ENCODE measurements around the gene COL6A1. TPM values are rescaled to one million over a fixed set of nuclear protein-coding genes. Genes with fewer than 3 reads are reported as not detected.
"Not testable (repeated sequence)": the region's sequence is repeated elsewhere in the genome, so short reads cannot be mapped to it uniquely, and the experiment has no call there.

Gene COL6A1
- polyA plus RNA-seq, 1 of the 3 experiments (the other 2 are of a cell fraction) = 107 TPM

GRCh38 chr21:46005081-46005480 lies 23.5 kb downstream of the COL6A1 start:
- Histone ChIP-seq H3K4me2 (no peak overlapping the region), H3K27ac (ENCODE audit: low read depth in 2 of 2, low read length in 1 of 2) (no peak overlapping the region), H3F3A (replicated peaks; ENCODE audit: insufficient read depth) (no peaks in the 10 kb centered on the region), H3K4me1 (ENCODE audit: control insufficient read depth in 1 of 2, insufficient read depth in 2 of 2, low read depth in 1 of 2, low read length in 1 of 2) (no peaks in the 10 kb centered on the region; a peak in 1 of 4 replicates), H2AFZ (ENCODE audit: low read depth) (no peak overlapping the region), H3K4me3 (ENCODE audit: low read depth in 2 of 2, low read length in 1 of 2) (no peak overlapping the region), H4K20me1 (ENCODE audit: insufficient read depth) (no peaks in the 10 kb centered on the region), H3K36me3 (replicated peaks in 1 of 2; ENCODE audit: control insufficient read depth in 1 of 2, insufficient read depth in 2 of 2, low read length in 1 of 2) (peaks cover 0 to 3% of the 10 kb centered on the region in 2 experiments), H3K9me2 (no peaks in the 10 kb centered on the region), H3K9ac (no peak overlapping the region), H3K9me3 (no peaks in the 10 kb centered on the region), H3K79me2 (ENCODE audit: insufficient read depth) (no peaks in the 10 kb centered on the region), H3K27me3 (ENCODE audit: insufficient read depth) (no peaks in the 10 kb centered on the region)
- CTCF ChIA-PET = no interaction called here
- WGBS (ENCODE audit: low lambda C conversion rate) = 82% methylated on average over 9 of the region's 12 CpGs
- POLR2A ChIA-PET = no interaction called here
- TF ChIP-seq IRF3 (IDR thresholded peaks at IDR 0.05; ENCODE audit: low read depth, low read length) (no peak), RFX5 (IDR thresholded peaks at IDR 0.05; ENCODE audit: low read length) (no peak), POLR2AphosphoS5 (IDR thresholded peaks at IDR 0.05; ENCODE audit: low read depth, low read length) (no peak), NRF1 (IDR thresholded peaks at IDR 0.05; ENCODE audit: low read depth, low read length) (no peak), FOXM1 (IDR thresholded peaks at IDR 0.05; ENCODE audit: low read depth) (no peak), TCF12 (IDR thresholded peaks at IDR 0.05) (no peak), EP300 (IDR thresholded peaks at IDR 0.05; ENCODE audit: borderline replicate concordance in 1 of 2, low read depth in 1 of 2, low read length in 1 of 2) (no peak), REST (IDR thresholded peaks at IDR 0.05; ENCODE audit: low read depth, low read length) (no peak)
- TF ChIP-seq, protein P1, sequence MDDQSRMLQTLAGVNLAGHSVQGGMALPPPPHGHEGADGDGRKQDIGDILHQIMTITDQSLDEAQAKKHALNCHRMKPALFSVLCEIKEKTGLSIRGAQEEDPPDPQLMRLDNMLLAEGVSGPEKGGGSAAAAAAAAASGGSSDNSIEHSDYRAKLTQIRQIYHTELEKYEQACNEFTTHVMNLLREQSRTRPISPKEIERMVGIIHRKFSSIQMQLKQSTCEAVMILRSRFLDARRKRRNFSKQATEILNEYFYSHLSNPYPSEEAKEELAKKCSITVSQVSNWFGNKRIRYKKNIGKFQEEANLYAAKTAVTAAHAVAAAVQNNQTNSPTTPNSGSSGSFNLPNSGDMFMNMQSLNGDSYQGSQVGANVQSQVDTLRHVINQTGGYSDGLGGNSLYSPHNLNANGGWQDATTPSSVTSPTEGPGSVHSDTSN (IDR thresholded peaks at IDR 0.05) = no peak
- DNase-seq = peak; percentile 31

- H4K20me1 ChIP-seq (ENCODE audit: insufficient read depth) = no peaks in the 10 kb centered on the region
- H2AFZ ChIP-seq (ENCODE audit: low read depth) = no peak overlapping the region
- no peak overlapping the region for H3K9ac ChIP-seq
- H3F3A ChIP-seq (replicated peaks; ENCODE audit: insufficient read depth) = no peaks in the 10 kb centered on the region
- peaks cover 0 to 3% of the 10 kb centered on the region in 2 experiments for H3K36me3 ChIP-seq (replicated peaks in 1 of 2; ENCODE audit: control insufficient read depth in 1 of 2, insufficient read depth in 2 of 2, low read length in 1 of 2)
- no peaks in the 10 kb centered on the region for H3K9me2 ChIP-seq
- CTCF ChIA-PET = no interaction called here
- H3K79me2 ChIP-seq (ENCODE audit: insufficient read depth) = no peaks in the 10 kb centered on the region
- H3K4me1 ChIP-seq (ENCODE audit: control insufficient read depth in 1 of 2, insufficient read depth in 2 of 2, low read depth in 1 of 2, low read length in 1 of 2) = no peaks in the 10 kb centered on the region; a peak in 1 of 4 replicates
- no peak overlapping the region for H3K4me2 ChIP-seq
- H3K4me3 ChIP-seq (ENCODE audit: low read depth in 2 of 2, low read length in 1 of 2) = no peak overlapping the region
- no peaks in the 10 kb centered on the region for H3K9me3 ChIP-seq
- TF ChIP-seq FOSL2 (IDR thresholded peaks at IDR 0.05; ENCODE audit: borderline replicate concordance, low read depth) (no peak), MXI1 (IDR thresholded peaks at IDR 0.05; ENCODE audit: low read depth, low read length) (no peak), FOXM1 (IDR thresholded peaks at IDR 0.05; ENCODE audit: low read depth) (no peak), SMC3 (IDR thresholded peaks at IDR 0.05; ENCODE audit: low read depth, low read length) (no peak), EP300 (IDR thresholded peaks at IDR 0.05; ENCODE audit: borderline replicate concordance in 1 of 2, low read depth in 1 of 2, low read length in 1 of 2) (no peak), NRF1 (IDR thresholded peaks at IDR 0.05; ENCODE audit: low read depth, low read length) (no peak)
- H3K27ac ChIP-seq (ENCODE audit: low read depth in 2 of 2, low read length in 1 of 2) = no peak overlapping the region
- 95% methylated on average over 12 of the region's 20 CpGs for WGBS (ENCODE audit: low lambda C conversion rate)
- peak; percentile 28 for DNase-seq
- POLR2A ChIA-PET = no interaction called here
- H3K27me3 ChIP-seq (ENCODE audit: insufficient read depth) = no peaks in the 10 kb centered on the region
Observed at GRCh38 chr21:46005481-46005881, 23.9 kb downstream of the COL6A1 start.

- H3K36me3 ChIP-seq (replicated peaks in 1 of 2; ENCODE audit: control insufficient read depth in 1 of 2, insufficient read depth in 2 of 2, low read length in 1 of 2); H4K20me1 ChIP-seq (ENCODE audit: insufficient read depth); H3K79me2 ChIP-seq (ENCODE audit: insufficient read depth); POLR2A ChIA-PET; H3K27ac ChIP-seq (ENCODE audit: low read depth in 2 of 2, low read length in 1 of 2); H3K27me3 ChIP-seq (ENCODE audit: insufficient read depth); H3K4me1 ChIP-seq (ENCODE audit: control insufficient read depth in 1 of 2, insufficient read depth in 2 of 2, low read depth in 1 of 2, low read length in 1 of 2); H2AFZ ChIP-seq (ENCODE audit: low read depth); H3F3A ChIP-seq (replicated peaks; ENCODE audit: insufficient read depth); H3K9me2 ChIP-seq; H3K9me3 ChIP-seq; CTCF ChIA-PET; DNase-seq; H3K4me3 ChIP-seq (ENCODE audit: low read depth in 2 of 2, low read length in 1 of 2); H3K4me2 ChIP-seq; H3K9ac ChIP-seq: not testable (repeated sequence)
- 90% methylated on average over 31 of the region's 64 CpGs for WGBS (ENCODE audit: low lambda C conversion rate)
Observed at GRCh38 chr21:46005894-46006546, 24.4 kb downstream of the COL6A1 start.
